HepG2 (cell line): ENCODE results near the gene MBTD1. TPM values are rescaled to one million over a fixed set of nuclear protein-coding genes. Genes with fewer than 3 reads are reported as not detected.

Experiments
- ATAC-seq: fragments of 200-7000 bp; cut with Tn5 transposase; 3 replicates; pipeline ENCODE4 v1.9.1; 2020; ENCODE audit warnings: mild to moderate bottlenecking, moderate library complexity
- BruUV-seq: library from RNA; stranded (reverse); fragments of 400-500 nt; replicated peaks from 2 replicates; lab custom pipeline; 2021; lab: Mats Ljungman, UMichigan
- CTCF ChIA-PET: fragments of 300-600 bp; formaldehyde crosslinking; extraction: SDS; loops from one replicate; lab custom pipeline; 2021; ENCODE audit warnings: low total read pairs, inconsistent platforms, low intra/inter-chr PET ratio; lab: Yijun Ruan, JAX
- POLR2A ChIA-PET: fragments of 350-600 bp; sonication (Branson Sonifier 250); formaldehyde crosslinking; loops from one replicate; lab custom pipeline; 2020; ENCODE audit warnings: antibody characterized with exemption, inconsistent platforms; lab: Yijun Ruan, JAX
- DNase-seq: peaks from one replicate; pipeline ENCODE4 v3.0.0-alpha.2; 2015; ENCODE audit warnings: low spot score
- FAIRE-seq: peaks from 3 replicates; lab custom pipeline; 2011; peaks lifted over from hg19 to GRCh38; lab: Jason Lieb, UNC
- H2AFZ ChIP-seq: one replicate; pipeline ENCODE4 v1.6.1; 2011; ENCODE audit warnings: low read length, inconsistent platforms
- H3K27ac ChIP-seq: fragments of 300-600 bp; 3 replicates; pipeline ENCODE4 v1.8.0; 2011; ENCODE audit warnings: mixed run types, mild to moderate bottlenecking, mixed read lengths, low read length, inconsistent platforms; ENCODE audit not compliant: insufficient read depth; ENCODE audit errors: extremely low read length
- H3K27me3 ChIP-seq, 2 experiments: fragments of 200-600 bp in 1 of 2; 2 replicates in 1 of 2; 3 replicates in 1 of 2; pipeline versions ENCODE4 v1.6.0 to v1.8.0; 2011; ENCODE audit warnings: low read length in 2 of 2, mild to moderate bottlenecking in 2 of 2, moderate library complexity in 2 of 2, inconsistent platforms in 1 of 2; ENCODE audit not compliant: insufficient read depth in 2 of 2, control insufficient read depth in 1 of 2
- H3K36me3 ChIP-seq, 2 experiments: fragments of 200-600 bp in 1 of 2; replicated peaks in 1 of 2; 2 replicates in 1 of 2; 3 replicates in 1 of 2; pipeline versions ENCODE4 v1.5.1 to v1.8.0; 2011; ENCODE audit warnings: low read length in 2 of 2, inconsistent platforms in 1 of 2; ENCODE audit not compliant: insufficient read depth in 2 of 2, control insufficient read depth in 1 of 2
- H3K4me1 ChIP-seq: 2 replicates; pipeline ENCODE4 v1.5.1; 2012; ENCODE audit warnings: low read length, inconsistent platforms; ENCODE audit not compliant: insufficient read depth
- H3K4me2 ChIP-seq: 2 replicates; pipeline ENCODE4 v1.6.0; 2011; ENCODE audit warnings: low read depth, low read length, inconsistent platforms
- H3K4me3 ChIP-seq, 3 experiments: fragments of 200-600 bp in 1 of 3; sonication (generic), shearing (Covaris generic) in 1 of 3; replicated peaks in 1 of 3; 2 replicates each; pipeline ENCODE4 v1.5.1; 2011 to 2016; ENCODE audit warnings: low read length in 3 of 3, inconsistent platforms in 2 of 3, low read depth in 2 of 3, mild to moderate bottlenecking in 2 of 3, control low read depth in 1 of 3, mixed read lengths in 1 of 3; ENCODE audit not compliant: insufficient read depth in 1 of 3
- H3K79me2 ChIP-seq: one replicate; pipeline ENCODE4 v1.6.1; 2011; ENCODE audit warnings: low read length, inconsistent platforms; ENCODE audit not compliant: insufficient read depth
- H3K9ac ChIP-seq: 2 replicates; pipeline ENCODE4 v1.6.0; 2011; ENCODE audit warnings: mild to moderate bottlenecking, low read depth, low read length, inconsistent platforms; ENCODE audit not compliant: insufficient read depth
- H3K9me3 ChIP-seq: 2 replicates; pipeline ENCODE4 v1.5.1; 2012; ENCODE audit warnings: mild to moderate bottlenecking, low read length
- H4K20me1 ChIP-seq: 2 replicates; pipeline ENCODE4 v1.6.0; 2011; ENCODE audit warnings: inconsistent platforms, mild to moderate bottlenecking, low read length, moderate library complexity; ENCODE audit not compliant: insufficient read depth
- ESRRA ChIP-seq: sonication (generic); formaldehyde crosslinking; IDR thresholded peaks from 2 replicates; pipeline ENCODE4 v1.5.1; 2020; ENCODE audit warnings: mild to moderate bottlenecking, low read depth, missing genetic modification reagents
- KMT2B ChIP-seq: IDR thresholded peaks from 2 replicates; pipeline ENCODE4 v1.6.1; 2016; ENCODE audit warnings: missing genetic modification reagents, missing compliant biosample characterization
- TMF1 ChIP-seq: sonication (generic); formaldehyde crosslinking; IDR thresholded peaks from 2 replicates; pipeline ENCODE4 v1.8.1; 2022; ENCODE audit warnings: low read depth, missing genetic modification reagents
- ZNF251 ChIP-seq: sonication (generic); formaldehyde crosslinking; IDR thresholded peaks from 2 replicates; pipeline ENCODE4 v1.9.0; 2021; ENCODE audit warnings: mild to moderate bottlenecking, missing genetic modification reagents
- ZNF407 ChIP-seq: sonication (generic); formaldehyde crosslinking; IDR thresholded peaks from one replicate; pipeline ENCODE4 v1.5.1; 2020; ENCODE audit warnings: mild to moderate bottlenecking, missing genetic modification reagents; ENCODE audit errors: not compliant biosample characterization
- ZNF609 ChIP-seq: sonication (generic); formaldehyde crosslinking; IDR thresholded peaks from 2 replicates; pipeline ENCODE4 v1.4.0; 2020; ENCODE audit warnings: mild to moderate bottlenecking, missing genetic modification reagents, borderline replicate concordance
- ZNF800 ChIP-seq: sonication (generic); formaldehyde crosslinking; IDR thresholded peaks from 2 replicates; pipeline ENCODE4 v1.4.0; 2020; ENCODE audit warnings: missing genetic modification reagents
- WGBS: methylation state at CpG from one replicate; pipeline ENCODE4 v1.1.6; 2017; ENCODE audit warnings: low lambda C conversion rate; 5-methylcytosine and 5-hydroxymethylcytosine counted together
- in situ Hi-C: cut with HindIII; loops from 2 replicates; pipeline ENCODE4 v1.10.0; 2017; ENCODE audit warnings: low pct_unique_long_range_greater_than_20kb; ENCODE audit not compliant: extremely low pct_ligation_motif_present
- intact Hi-C: fragments of 100-400 bp; cut with micrococcal nuclease; formaldehyde crosslinking; loops from one replicate; pipeline ENCODE4 v1.10.0; 2022; ENCODE audit not compliant: unreplicated experiment
- polyA plus RNA-seq, 8 experiments: library from polyadenylated mRNA; depleted of rRNA in 3 of 8; stranded (reverse) in 7 of 8; unstranded in 1 of 8; fragments of >200 nt; fragmentation: Illumina TruSeq in 4 of 8; extraction: Trizol in 4 of 8; gene quantifications; 2 replicates each; pipeline versions ENCODE4 v1.2.1 to v1.2.3, GENCODE V29; 2011 to 2016; ENCODE audit warnings: low read depth in 4 of 8, missing spikeins in 1 of 8, mixed read lengths in 1 of 8; ENCODE audit not compliant: insufficient read depth in 1 of 8
- total RNA-seq, 5 experiments: library from RNA; depleted of rRNA; stranded (reverse); fragments of >200 nt; fragmentation: Illumina TruSeq; extraction: Trizol; gene quantifications; 2 replicates each; pipeline ENCODE4 v1.2.3, GENCODE V29; 2016; ENCODE audit warnings: low read depth in 1 of 5
- TF ChIP-seq, protein P1 (sequence below): IDR thresholded peaks from 2 replicates; pipeline ENCODE4 v1.6.1; 2016; ENCODE audit warnings: low read depth, borderline replicate concordance

The MBTD1 gene
- total and polyA plus RNA-seq, 2 of the 13 experiments (the other 11 are each of a cell fraction or from before 2014, with no cell fraction given): 20.9 TPM

GRCh38 chr17:51159604-51160003, 100.2 kb downstream of the MBTD1 start:
- intact Hi-C loops: no loop called here
- H3K9ac ChIP-seq: no peak overlapping the region
- TF ChIP-seq ESRRA (CRISPR knock-in tag) (no peak), ZNF251 (CRISPR knock-in tag) (no peak), KMT2B (no peak), ZNF609 (CRISPR knock-in tag) (no peak), ZNF407 (no peak), TMF1 (CRISPR knock-in tag) (no peak), ZNF800 (CRISPR knock-in tag) (no peak)
- TF ChIP-seq, protein P1, sequence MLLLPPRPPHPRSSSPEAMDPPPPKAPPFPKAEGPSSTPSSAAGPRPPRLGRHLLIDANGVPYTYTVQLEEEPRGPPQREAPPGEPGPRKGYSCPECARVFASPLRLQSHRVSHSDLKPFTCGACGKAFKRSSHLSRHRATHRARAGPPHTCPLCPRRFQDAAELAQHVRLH: no peak
- TF ChIP-seq, all 625 proteins: peak for 0
- DNase-seq: no peak
- Histone ChIP-seq H3K4me1 (peaks cover 21% of the 10 kb centered on the region), H3K4me2 (no peak overlapping the region), H3K4me3 (no peak overlapping the region), H3K9me3 (no peaks in the 10 kb centered on the region), H3K27ac (no peak overlapping the region), H4K20me1 (no peaks in the 10 kb centered on the region), H2AFZ (no peak overlapping the region), H3K27me3 (no peaks in the 10 kb centered on the region), H3K79me2 (peaks cover 41% of the 10 kb centered on the region), H3K36me3 (peaks cover 24 to 74% of the 10 kb centered on the region in 2 experiments)
- no TSS peak for BruUV-seq
- in situ Hi-C loops: no loop called here
- ChIA-PET POLR2A (no interaction called here), CTCF (no interaction called here)
- WGBS: 94% methylated on average over 3 of the region's 3 CpGs
- FAIRE-seq: no peak
- no peak for ATAC-seq
